Measurements from ENCODE around the gene DAPK3.
"Not testable (repeated sequence)": the region's sequence is repeated elsewhere in the genome, so short reads cannot be mapped to it uniquely, and the experiment has no call there.

DAPK3 gene

DNA sequence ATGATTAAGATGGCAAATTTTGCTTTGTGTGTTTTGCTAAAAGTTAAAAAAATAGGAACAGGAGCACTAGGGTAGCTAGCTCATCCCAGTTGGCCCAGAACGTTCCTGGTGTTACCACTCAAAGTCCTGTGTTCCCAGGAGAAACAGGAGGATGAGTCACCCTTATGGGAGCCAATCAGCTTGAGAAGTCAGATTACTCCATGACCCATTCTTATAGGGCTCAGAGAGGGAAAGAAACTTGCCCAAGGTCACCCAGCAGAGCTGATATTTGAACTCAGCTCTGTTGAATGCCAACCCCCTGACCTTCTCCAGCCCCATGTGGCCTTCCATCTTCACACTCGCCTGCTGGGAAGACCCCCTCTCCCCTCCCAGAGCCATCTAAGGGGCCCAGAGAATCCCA lies 25.1 kb downstream of the DAPK3 start:
- no peaks in the 10 kb centered on the region for H3K27me3 Mint-ChIP-seq (ENCODE audit: low read depth)
- DNase-seq (ENCODE audit: low spot score), result no peak

GRCh38 chr19:3944018-3944721 lies 26.7 kb downstream of the DAPK3 start:
- no peak for DNase-seq (ENCODE audit: low spot score)
- H3K27me3 Mint-ChIP-seq (ENCODE audit: low read depth), result no peaks in the 10 kb centered on the region
- H3K4me1 Mint-ChIP-seq (ENCODE audit: low read depth), result peaks cover 3% of the 10 kb centered on the region
- no peak overlapping the region for H3K4me3 Mint-ChIP-seq
- H3K9me3 Mint-ChIP-seq, result no peaks in the 10 kb centered on the region
- no peak overlapping the region for H3K27ac Mint-ChIP-seq
- no peaks in the 10 kb centered on the region for H3K36me3 Mint-ChIP-seq (ENCODE audit: low read depth)

More for the DNA sequence above, 25.1 kb downstream of the DAPK3 start:
- Mint-ChIP-seq H3K27ac (no peak overlapping the region), H3K4me3 (no peak overlapping the region), H3K36me3 (ENCODE audit: low read depth) (no peaks in the 10 kb centered on the region), H3K9me3 (no peaks in the 10 kb centered on the region), H3K4me1 (ENCODE audit: low read depth) (peaks cover 3% of the 10 kb centered on the region)

DNA sequence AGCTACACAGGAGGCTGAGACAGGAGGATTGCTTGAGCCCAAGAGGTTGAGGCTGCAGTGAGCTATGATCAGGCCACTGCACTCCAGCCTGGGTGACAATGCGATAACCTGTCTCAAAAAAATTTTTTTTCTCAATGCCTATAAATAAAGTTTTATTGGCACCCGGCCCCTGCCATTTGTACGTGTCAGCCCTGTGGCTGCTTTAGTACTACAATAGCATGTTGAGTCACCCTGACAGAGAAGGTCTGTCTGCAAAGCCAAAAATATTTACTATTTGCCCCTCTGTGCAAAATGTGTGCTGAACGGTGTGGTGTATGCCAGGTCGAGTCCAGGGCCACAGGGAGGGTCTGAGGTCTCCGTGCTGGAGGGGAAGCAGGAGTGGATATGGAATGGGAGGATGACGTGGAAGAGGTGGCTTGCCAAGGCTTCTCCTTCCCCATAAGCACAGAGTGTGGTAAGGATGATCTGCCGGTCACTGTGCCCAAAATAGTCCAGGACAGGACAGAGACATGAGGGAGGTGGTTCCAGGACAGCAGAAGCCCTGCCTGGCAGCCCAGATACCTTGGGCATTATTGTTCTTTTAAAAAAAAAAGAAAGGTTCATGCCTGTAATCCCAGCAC lies 28.0 kb downstream of the DAPK3 start:
- DNase-seq (ENCODE audit: low spot score), result no peak
- Mint-ChIP-seq H3K36me3 (ENCODE audit: low read depth) (no peaks in the 10 kb centered on the region), H3K9me3 (no peaks in the 10 kb centered on the region), H3K27ac (no peak overlapping the region), H3K27me3 (ENCODE audit: low read depth) (no peaks in the 10 kb centered on the region), H3K4me3 (no peak overlapping the region), H3K4me1 (ENCODE audit: low read depth) (peaks cover 3% of the 10 kb centered on the region)

DNA sequence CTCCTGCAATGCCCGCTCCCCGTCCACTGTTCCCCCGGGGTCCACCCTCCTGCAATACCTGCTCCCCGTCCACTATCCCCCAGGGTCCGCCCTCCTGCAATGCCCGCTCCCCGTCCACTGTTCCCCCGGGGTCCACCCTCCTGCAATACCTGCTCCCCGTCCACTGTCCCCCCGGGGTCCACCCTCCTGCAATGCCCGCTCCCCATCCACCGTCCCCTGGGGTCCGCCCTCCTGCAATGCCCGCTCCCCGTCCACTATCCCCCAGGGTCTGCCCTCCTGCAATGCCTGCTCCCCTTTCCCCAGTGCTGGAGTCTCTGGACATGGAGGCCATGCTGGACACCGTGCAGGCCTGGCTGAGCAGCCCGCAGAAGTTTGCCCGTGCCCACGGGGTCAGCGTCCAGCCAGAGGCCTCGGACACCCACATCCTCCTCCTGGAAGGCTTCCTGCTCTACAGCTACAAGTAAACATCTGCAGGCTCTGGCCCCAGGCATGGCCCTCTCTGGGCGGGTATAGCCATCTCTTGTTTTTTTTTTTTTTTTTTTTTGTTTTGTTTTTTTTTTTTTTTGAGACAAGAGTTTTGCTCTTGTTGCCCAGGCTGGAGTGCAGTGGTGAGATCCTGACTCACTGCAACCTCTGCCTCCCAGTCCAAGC lies 32.5 kb downstream of the DAPK3 start:
- not testable (repeated sequence) for H3K36me3 Mint-ChIP-seq (ENCODE audit: low read depth); H3K4me1 Mint-ChIP-seq (ENCODE audit: low read depth); H3K9me3 Mint-ChIP-seq; DNase-seq (ENCODE audit: low spot score); H3K4me3 Mint-ChIP-seq; H3K27ac Mint-ChIP-seq
- peaks cover 14% of the 10 kb centered on the region for H3K27me3 Mint-ChIP-seq (ENCODE audit: low read depth)

GRCh38 chr19:3936506-3937442 lies 34.1 kb downstream of the DAPK3 start:
- no peaks in the 10 kb centered on the region for H3K36me3 Mint-ChIP-seq (ENCODE audit: low read depth)
- H3K27ac Mint-ChIP-seq, result no peak overlapping the region
- H3K9me3 Mint-ChIP-seq, result no peaks in the 10 kb centered on the region

GRCh38 chr19:3932931-3933810 lies 37.7 kb downstream of the DAPK3 start, which contains the start of gene NMRK2:
NMRK2 (plus strand) TSS chr19:3933069; CDS start chr19:3933672, 603 bp downstream.
- DNase-seq (ENCODE audit: low spot score), result no peak
- Mint-ChIP-seq H3K27ac (no peak within 1 kb of the TSS), H3K36me3 (ENCODE audit: low read depth) (no peaks in the 10 kb centered on the region), H3K27me3 (ENCODE audit: low read depth) (peaks cover 24% of the 10 kb centered on the region), H3K4me3 (no peak within 1 kb of the TSS), H3K9me3 (no peaks in the 10 kb centered on the region), H3K4me1 (ENCODE audit: low read depth) (no peaks in the 10 kb centered on the region)

More at GRCh38 chr19:3936506-3937442, 34.1 kb downstream of the DAPK3 start:
- H3K27me3 Mint-ChIP-seq (ENCODE audit: low read depth), result peaks cover 20% of the 10 kb centered on the region
- no peaks in the 10 kb centered on the region for H3K4me1 Mint-ChIP-seq (ENCODE audit: low read depth)
- H3K4me3 Mint-ChIP-seq, result no peak overlapping the region
- DNase-seq (ENCODE audit: low spot score), result no peak

GRCh38 chr19:3931041-3931440 lies 39.9 kb downstream of the DAPK3 start:
- Mint-ChIP-seq H3K27ac (no peak overlapping the region), H3K27me3 (ENCODE audit: low read depth) (peaks cover 24% of the 10 kb centered on the region), H3K9me3 (no peaks in the 10 kb centered on the region), H3K4me3 (no peak overlapping the region), H3K4me1 (ENCODE audit: low read depth) (no peaks in the 10 kb centered on the region), H3K36me3 (ENCODE audit: low read depth) (no peaks in the 10 kb centered on the region)
- no peak for DNase-seq (ENCODE audit: low spot score)

GRCh38 chr19:3923912-3924311 lies 47.0 kb downstream of the DAPK3 start:
- peaks cover 17% of the 10 kb centered on the region for H3K9me3 Mint-ChIP-seq

DNA sequence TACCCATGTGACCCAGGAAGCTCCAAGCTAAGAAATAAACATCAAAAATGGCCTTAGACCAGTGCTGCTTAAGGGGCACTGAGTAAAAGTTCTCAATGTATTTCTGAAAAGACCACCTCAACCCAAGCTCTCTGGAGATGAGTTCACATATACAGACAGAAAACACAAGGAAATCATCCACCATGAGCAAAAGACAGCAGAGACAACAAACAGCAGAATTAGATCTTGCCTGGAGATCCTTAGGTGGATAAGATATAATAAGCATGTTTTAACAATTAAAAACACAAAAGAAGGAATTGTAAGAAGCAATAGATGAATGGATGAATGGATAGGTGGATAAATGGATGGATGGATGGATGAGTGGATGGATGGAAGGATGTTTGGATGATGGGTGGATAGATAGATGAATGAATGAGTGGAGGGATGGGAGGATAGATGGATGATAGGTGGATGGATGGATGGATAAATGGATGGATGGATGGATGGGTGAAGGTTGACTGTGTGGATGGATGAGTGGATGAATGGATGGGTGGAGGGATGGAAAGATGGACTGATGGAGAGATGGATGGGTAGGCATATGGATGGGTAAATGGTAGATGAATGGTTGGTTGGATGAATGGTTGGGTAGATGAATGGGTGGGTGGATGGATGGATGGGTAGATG lies 47.7 kb downstream of the DAPK3 start:
- no peak overlapping the region for H3K4me3 Mint-ChIP-seq
- no peaks in the 10 kb centered on the region for H3K27me3 Mint-ChIP-seq (ENCODE audit: low read depth)
- no peaks in the 10 kb centered on the region for H3K36me3 Mint-ChIP-seq (ENCODE audit: low read depth)
- no peak overlapping the region for H3K27ac Mint-ChIP-seq
- peaks cover 17% of the 10 kb centered on the region for H3K9me3 Mint-ChIP-seq
- DNase-seq (ENCODE audit: low spot score), result no peak
- no peaks in the 10 kb centered on the region for H3K4me1 Mint-ChIP-seq (ENCODE audit: low read depth)

More at GRCh38 chr19:3923912-3924311, 47.0 kb downstream of the DAPK3 start:
- DNase-seq (ENCODE audit: low spot score), result no peak
- no peaks in the 10 kb centered on the region for H3K4me1 Mint-ChIP-seq (ENCODE audit: low read depth)
- H3K27ac Mint-ChIP-seq, result no peak overlapping the region
- no peak overlapping the region for H3K4me3 Mint-ChIP-seq
- H3K36me3 Mint-ChIP-seq (ENCODE audit: low read depth), result no peaks in the 10 kb centered on the region
- H3K27me3 Mint-ChIP-seq (ENCODE audit: low read depth), result no peaks in the 10 kb centered on the region

- DNase-seq (ENCODE audit: low spot score), result no peak
- H3K9me3 Mint-ChIP-seq, result peaks cover 17% of the 10 kb centered on the region
- H3K36me3 Mint-ChIP-seq (ENCODE audit: low read depth), result no peaks in the 10 kb centered on the region
- H3K4me3 Mint-ChIP-seq, result no peak overlapping the region
- H3K4me1 Mint-ChIP-seq (ENCODE audit: low read depth), result no peaks in the 10 kb centered on the region
- no peak overlapping the region for H3K27ac Mint-ChIP-seq
- no peaks in the 10 kb centered on the region for H3K27me3 Mint-ChIP-seq (ENCODE audit: low read depth)
Observed at GRCh38 chr19:3919793-3920192, 51.1 kb downstream of the DAPK3 start.

- Mint-ChIP-seq H3K27me3 (ENCODE audit: low read depth) (no peaks in the 10 kb centered on the region), H3K36me3 (ENCODE audit: low read depth) (no peaks in the 10 kb centered on the region), H3K9me3 (peaks cover 4% of the 10 kb centered on the region), H3K27ac (no peak overlapping the region), H3K4me1 (ENCODE audit: low read depth) (no peaks in the 10 kb centered on the region), H3K4me3 (no peak overlapping the region)
- DNase-seq (ENCODE audit: low spot score), result no peak
Observed at GRCh38 chr19:3916033-3916432, 54.9 kb downstream of the DAPK3 start.

DNA sequence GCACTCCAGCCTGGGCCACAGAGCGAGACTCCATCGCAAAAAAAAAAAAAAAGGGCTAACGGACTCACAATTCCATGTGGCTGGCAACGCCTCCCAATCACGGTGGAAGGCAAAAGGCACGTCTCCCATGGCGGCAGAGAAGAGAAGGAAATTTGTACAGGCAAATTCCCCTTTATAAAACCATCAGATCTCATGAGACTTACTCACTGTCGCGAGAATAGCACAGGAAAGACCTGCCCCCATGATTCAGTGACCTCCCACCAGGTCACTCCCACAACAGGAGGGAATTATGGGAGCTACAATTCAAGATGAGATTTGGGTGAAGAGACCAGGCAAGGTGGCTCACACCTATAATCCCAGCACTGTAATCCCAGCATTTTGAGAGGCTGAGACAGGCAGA lies 56.7 kb downstream of the DAPK3 start:
- DNase-seq (ENCODE audit: low spot score), result no peak
- H3K36me3 Mint-ChIP-seq (ENCODE audit: low read depth), result no peaks in the 10 kb centered on the region
- peaks cover 3% of the 10 kb centered on the region for H3K9me3 Mint-ChIP-seq
- no peak overlapping the region for H3K4me3 Mint-ChIP-seq
- H3K27ac Mint-ChIP-seq, result no peak overlapping the region
- H3K4me1 Mint-ChIP-seq (ENCODE audit: low read depth), result no peaks in the 10 kb centered on the region
- H3K27me3 Mint-ChIP-seq (ENCODE audit: low read depth), result no peaks in the 10 kb centered on the region
